IPS DF 4.7 (cell line): Measurements from ENCODE around the gene GSS.

ENCODE experiments used
- DNase-seq: peaks from one replicate; pipeline ENCODE4 v3.0.0-alpha.2; 2013; ENCODE audit warnings: low spot score; ENCODE audit errors: extremely low read depth

The GSS gene

GRCh38 chr20:34978092-34978744 lies 22.6 kb upstream of the GSS start:
- DNase-seq, result no peak

DNA sequence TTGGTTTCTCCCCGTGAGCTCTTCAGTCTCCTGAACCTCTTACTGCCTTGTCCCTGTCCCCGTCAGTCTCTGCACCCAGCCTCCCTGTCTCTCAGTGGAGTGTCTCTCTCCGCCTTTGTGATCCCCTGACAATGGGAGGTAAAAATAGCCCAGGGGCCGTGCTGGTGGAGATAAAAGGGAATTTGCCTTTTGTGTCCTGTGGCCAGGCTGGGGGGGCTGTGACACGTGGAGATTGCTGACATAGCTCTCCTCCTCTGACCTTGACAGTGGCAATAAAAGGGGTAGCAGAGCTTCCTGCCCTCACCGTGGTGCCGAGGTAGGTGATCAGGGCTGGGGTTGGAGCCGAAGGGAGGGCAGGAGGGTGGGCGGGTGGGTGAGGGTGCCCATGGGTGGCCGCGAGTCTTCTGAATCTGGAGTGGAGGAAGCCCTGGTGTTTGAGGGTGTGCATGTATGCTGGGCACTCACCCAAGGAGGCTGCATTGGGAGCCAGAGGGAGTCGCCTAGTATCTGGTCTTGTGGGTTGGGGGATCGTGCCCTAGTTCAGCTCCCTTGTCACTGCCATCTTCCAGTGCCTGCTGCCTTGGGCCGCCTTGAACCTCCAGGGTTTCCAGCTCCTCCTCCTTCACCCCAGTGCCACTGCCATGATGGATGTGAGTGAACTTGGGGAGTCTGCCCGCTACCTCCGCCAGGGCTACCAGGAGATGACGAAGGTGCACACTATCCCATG lies 21.9 kb upstream of the GSS start:
- no peak for DNase-seq

- no peak for DNase-seq
These were observed 20.7 kb upstream of the GSS start for GRCh38 chr20:34976286-34976685.

DNA sequence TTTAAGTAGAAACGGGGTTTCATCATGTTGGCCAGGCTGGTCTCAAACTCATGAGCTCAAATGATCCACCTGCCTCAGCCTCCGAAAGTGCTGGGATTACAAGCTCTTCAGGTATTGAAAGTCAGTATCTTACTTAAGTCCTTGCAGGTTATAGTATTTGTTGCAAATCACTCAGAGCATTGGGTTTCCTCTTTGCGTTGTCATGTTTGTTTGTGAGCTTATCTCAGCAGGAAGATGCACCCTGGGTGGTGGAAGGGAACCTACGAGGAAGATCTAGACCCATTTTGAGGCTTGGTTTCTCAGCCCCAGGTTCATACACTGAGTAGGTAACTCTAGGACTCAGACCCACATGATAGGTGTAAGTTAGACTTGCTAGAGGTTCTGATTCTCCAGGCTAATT lies 18.6 kb upstream of the GSS start:
- DNase-seq, result no peak

DNA sequence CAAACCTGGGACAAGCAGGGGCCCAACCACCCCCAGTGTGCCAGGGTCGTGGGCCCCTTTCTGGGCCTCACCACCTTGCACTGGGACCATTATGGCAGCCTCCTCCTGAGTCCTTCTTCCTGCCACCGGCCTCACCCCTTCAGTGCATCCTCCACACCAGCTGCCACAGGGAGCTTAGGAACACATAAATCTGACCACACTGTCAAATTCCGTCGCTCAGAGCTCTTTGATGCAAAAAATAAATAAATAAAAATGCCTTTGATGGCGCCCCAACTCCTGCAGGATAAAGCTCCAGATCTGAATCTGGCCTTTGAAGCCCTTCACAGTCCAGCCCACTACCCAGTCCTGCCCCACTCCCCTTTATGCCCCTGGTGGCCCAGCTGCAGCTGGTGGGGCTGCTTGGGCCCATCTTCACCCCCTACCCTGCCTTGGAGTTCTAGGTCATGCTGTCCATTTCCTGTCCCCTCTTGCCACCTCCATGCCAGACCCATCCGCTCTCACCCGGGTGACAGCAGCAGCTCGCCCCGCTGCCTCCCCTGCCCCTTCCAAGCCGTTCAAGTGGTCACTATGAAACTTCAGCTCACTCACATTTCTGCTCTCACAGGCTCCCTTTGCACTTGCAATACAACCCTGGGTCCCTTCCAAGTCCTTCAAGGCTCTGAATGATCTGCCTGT lies 16.1 kb upstream of the GSS start:
- DNase-seq, result no peak

- no peak for DNase-seq
These were observed 15.4 kb upstream of the GSS start for GRCh38 chr20:34970846-34971560.

DNA sequence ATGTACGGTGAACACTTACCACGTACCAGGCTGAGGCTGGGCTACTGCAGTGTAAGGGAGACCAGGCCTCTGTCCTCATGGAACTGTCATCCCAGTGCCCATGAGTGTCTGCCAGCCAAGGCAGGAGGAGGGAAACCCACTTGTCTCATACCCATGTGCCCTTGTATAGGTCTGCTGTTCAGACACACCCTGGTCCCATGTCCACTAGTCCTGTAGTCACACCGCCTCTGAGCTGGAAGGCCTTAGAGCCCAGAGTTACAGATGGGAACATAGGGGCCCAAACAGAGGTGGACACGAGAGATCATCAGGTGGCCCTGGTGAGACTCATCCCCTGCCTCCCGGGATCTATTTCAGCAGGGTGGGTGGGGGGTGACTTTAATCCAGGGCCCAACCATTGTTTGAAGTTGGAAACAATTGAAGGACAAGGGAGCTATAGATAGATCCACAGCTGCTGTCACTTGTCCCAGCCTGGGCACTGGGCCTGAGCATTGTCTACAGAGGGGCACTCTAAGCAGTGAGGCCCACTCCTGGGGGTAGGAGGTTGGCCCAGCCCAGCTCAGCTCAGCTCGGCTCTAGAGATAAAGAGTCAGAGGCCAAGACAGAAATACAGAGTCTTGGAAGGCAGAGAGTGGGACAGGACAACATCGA lies 14.7 kb upstream of the GSS start:
- no peak for DNase-seq

- no peak for DNase-seq
These were observed 12.6 kb upstream of the GSS start for GRCh38 chr20:34968042-34968775.

- DNase-seq, result no peak
These were observed 11.8 kb upstream of the GSS start for GRCh38 chr20:34967421-34967820.

GRCh38 chr20:34965051-34965450 lies 9.4 kb upstream of the GSS start:
- DNase-seq, result no peak

DNA sequence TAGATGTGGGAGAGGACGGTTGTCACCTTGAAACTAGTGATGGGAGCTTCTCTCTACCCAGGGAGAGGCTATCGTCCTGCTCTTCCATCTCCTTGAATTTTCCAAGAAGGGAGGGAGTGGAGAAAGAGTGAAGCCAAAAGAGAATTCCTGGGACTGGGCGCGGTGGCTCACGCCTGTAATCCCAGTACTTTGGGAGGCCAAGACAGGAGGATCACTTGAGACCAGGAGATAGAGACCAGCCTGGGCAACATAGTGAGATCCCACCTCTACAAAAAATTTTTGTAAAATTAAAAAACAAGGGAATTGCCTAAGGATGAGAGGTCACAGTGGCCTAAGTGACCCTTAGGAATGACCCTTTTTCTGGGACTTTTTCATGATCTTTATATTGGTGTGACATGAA lies 8.9 kb upstream of the GSS start:
- DNase-seq, result no peak

- DNase-seq, result no peak
These were observed 1.3 kb upstream of the GSS start for GRCh38 chr20:34956751-34957472.

DNA sequence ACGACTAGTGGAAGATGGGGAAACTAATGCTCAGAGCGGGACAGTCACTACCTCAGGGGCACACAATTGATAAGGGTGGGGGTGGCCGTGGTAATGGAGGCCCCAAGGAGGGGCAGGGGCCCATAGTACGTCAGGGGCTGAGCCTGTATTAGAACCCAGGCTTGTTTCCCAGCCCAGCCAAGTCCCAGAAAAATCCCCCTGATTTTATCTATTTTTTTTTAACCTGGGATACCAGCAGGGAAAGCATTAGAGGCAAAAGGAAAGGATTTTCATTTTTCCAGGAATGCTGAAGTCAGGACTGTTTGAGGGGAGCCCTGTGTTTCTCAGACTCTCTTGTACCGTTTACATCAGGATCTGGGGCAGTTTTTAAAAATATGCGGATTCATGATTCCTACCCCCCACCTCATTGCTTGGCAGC lies 444 bp upstream of the GSS start:
- DNase-seq, result no peak

DNA sequence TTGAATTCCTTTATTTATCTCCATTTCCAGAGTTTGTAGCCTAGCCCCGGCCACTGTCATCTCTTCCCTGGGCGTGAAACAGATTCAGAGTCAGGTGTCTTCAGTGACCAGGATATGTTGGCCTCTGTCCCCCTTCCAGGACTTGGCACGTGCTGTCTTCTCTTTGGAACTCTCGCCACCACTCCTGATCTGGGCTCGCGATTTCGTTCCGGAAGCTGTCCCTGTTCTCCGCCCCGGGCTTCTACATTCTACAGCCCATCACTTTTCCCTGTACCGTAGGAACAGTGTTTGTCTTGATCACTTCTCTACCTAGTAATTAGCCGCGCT lies 739 bp downstream of the GSS start:
- no peak for DNase-seq

DNA sequence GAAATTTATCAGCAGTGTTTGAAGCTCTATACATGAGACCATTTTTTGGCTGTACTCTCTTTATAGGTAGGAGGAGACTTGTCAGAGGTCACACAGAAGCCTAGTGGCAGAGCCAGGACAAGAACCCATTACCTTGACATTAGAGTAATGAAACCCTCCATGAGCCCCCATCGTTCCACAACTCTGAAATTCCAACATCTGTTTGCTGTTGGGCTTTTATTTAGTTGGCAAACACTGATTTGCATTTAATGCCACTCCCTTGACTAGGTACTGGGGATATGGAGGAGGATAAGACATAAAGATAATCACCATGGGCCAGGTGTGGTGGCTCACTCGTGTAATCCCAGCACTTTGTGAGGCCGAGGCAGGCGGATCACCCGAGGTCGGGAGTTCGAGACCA lies 1.6 kb downstream of the GSS start:
- DNase-seq, result no peak

DNA sequence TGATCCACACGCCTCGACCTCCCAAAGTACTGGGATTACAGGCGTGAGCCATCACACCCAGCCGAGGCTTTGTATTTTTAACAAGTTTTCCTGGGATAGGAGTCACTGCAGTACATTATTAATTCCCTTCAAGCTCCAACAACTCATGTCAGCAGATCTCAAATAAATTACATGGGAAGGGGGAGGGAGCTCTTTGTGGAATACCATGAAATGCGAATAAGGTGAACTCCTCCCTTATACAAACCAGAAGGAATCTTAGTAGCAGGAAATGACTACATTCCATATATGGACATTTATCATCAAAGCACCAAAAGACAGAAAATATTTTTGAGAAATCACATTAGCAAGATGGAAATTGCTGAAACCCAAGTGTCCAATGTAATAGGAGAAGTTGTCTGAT lies 2.9 kb downstream of the GSS start:
- no peak for DNase-seq

- DNase-seq, result no peak
These were observed 4.0 kb downstream of the GSS start for GRCh38 chr20:34951652-34952051.

DNA sequence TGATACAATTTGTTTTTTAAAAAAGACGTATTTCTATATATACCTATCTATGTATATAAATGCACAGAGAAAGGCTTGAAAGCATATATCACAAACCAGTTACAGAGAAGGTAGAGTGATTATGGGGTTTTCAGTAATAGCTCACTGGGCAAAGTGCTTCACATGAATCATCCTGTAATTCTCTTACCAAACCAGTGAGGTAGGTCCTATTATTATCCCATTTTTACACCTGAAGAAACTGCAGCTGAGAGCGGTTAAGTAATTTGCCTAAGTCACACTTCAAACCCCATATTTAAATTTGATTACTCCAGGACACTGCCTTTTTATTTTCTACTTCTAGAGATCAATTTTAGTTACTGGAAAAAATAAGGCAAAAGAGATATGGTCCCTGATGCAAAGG lies 4.4 kb downstream of the GSS start:
- DNase-seq, result no peak

DNA sequence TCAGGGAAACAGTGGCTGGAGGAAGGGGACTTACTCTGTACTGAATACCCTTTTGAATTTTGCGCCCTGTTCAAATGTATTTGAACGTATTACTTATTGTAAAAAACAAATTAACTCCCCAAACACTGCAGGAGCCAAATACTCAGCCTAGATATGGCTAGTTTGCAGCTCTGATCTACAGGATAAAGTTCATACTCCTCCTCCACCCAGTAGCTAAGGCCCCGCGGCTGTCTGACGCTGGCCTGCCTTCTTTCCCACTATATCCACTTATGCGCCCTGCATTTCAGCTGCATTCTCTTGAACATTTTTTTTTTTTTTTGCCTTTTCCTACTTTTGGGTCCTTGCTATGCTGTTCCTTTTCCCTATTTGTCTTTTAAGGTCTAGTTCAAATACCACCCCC lies 6.5 kb downstream of the GSS start:
- DNase-seq, result no peak

DNA sequence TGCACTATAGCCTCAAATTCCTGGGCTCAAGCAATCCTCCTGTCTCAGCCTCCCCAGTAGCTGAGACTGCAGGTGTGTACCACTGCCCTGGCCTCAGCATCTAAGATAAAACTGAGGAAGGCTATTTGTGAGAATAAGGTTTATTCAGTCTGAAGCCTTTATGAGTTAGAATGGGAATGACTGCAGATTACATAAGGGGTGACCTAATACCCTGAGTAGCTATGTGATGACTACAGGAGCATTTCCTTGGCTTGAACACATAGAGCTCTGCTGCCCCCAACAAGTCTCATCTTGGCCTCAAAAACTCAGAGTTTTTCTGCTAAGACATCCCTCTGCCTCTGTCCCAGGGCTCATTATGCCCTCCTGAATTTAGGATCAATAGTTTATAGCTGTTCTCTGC lies 7.6 kb downstream of the GSS start:
- DNase-seq, result no peak
